ENCODE data around the gene BANP.
"Not testable (repeated sequence)": the region's sequence is repeated elsewhere in the genome, so short reads cannot be mapped to it uniquely, and the experiment has no call there.

Gene BANP

DNA sequence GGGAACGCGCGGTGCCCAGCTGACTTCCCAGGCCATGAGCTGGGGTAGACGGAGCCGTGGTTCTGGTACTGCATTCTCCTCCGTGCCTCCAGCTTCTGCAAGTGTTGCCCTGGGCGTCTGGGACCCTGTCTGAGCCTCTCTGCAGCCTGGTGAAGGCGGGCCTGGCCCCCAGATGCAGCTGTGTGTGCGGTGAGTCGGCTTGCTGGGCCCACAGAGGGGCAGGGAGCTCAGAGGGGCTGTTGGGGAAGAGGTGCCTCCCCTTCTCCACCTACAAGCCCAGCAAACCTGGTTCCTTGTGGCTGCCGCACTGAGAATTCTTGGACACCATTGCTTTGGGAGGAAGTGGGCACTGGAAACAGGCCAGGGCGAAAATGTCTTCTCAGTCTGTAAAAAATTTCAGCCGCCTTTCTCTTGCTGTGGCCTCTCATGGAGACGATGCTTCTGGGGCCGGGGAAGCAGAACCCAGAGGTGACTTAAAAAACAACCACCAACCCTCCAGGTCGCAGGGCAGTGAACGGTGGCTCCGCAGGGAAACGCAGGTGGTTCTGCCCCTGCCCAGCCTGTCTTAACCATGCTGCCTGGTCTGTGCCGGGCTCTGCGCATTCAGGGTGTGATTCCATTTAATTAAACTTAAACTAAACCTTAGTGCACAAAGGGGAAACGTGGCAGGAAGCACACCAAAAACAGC lies 163.5 kb downstream of the BANP start:
- not testable (repeated sequence) for H3K4me1 ChIP-seq (ENCODE audit: control insufficient read depth, low read depth, low read length); H3K36me3 ChIP-seq (ENCODE audit: control insufficient read depth, insufficient read depth, low read length); H3K23ac ChIP-seq (ENCODE audit: low read length); H3K79me2 ChIP-seq (ENCODE audit: control insufficient read depth, insufficient read depth, low read length); H3K27ac ChIP-seq (ENCODE audit: low read depth, low read length); H3K79me1 ChIP-seq (ENCODE audit: low read length); H3K18ac ChIP-seq (ENCODE audit: low read length); H2BK5ac ChIP-seq (ENCODE audit: low read length); H2BK15ac ChIP-seq (replicated peaks; ENCODE audit: low read depth); H3K4ac ChIP-seq (ENCODE audit: low read depth, low read length); H2AK5ac ChIP-seq (ENCODE audit: low read length); H4K8ac ChIP-seq (ENCODE audit: low read depth, low read length); H3K56ac ChIP-seq (ENCODE audit: low read length); H3K4me3 ChIP-seq (ENCODE audit: low read length); H2BK120ac ChIP-seq (ENCODE audit: low read depth, low read length); H3K27me3 ChIP-seq (ENCODE audit: insufficient read depth, low read length, poor library complexity); DNase-seq; H3K9ac ChIP-seq (ENCODE audit: low read length); H4K5ac ChIP-seq (ENCODE audit: low read length); H3K4me2 ChIP-seq (ENCODE audit: low read length)
- WGBS (ENCODE audit: extremely low coverage, insufficient coverage, low lambda C conversion rate), result no CpG with 5 or more reads among the region's 22 CpGs

GRCh38 chr16:88116121-88116520 lies 164.9 kb downstream of the BANP start:
- no peaks in the 10 kb centered on the region for H3K36me3 ChIP-seq (ENCODE audit: control insufficient read depth, insufficient read depth, low read length)
- no peak for DNase-seq
- no peaks in the 10 kb centered on the region for H3K79me2 ChIP-seq (ENCODE audit: control insufficient read depth, insufficient read depth, low read length)
- no peak overlapping the region for H3K56ac ChIP-seq (ENCODE audit: low read length)
- H3K4me3 ChIP-seq (ENCODE audit: low read length), result no peak overlapping the region
- no peaks in the 10 kb centered on the region for H3K79me1 ChIP-seq (ENCODE audit: low read length)
- no peak overlapping the region for H3K4me2 ChIP-seq (ENCODE audit: low read length)
- H4K8ac ChIP-seq (ENCODE audit: low read depth, low read length), result no peak overlapping the region
- H2BK120ac ChIP-seq (ENCODE audit: low read depth, low read length), result no peak overlapping the region
- H2BK15ac ChIP-seq (replicated peaks; ENCODE audit: low read depth), result no peak overlapping the region
- no peaks in the 10 kb centered on the region for H3K27me3 ChIP-seq (ENCODE audit: insufficient read depth, low read length, poor library complexity)
- H3K9ac ChIP-seq (ENCODE audit: low read length), result no peak overlapping the region
- no peak overlapping the region for H3K23ac ChIP-seq (ENCODE audit: low read length)
- H2AK5ac ChIP-seq (ENCODE audit: low read length), result no peak overlapping the region
- H3K4me1 ChIP-seq (ENCODE audit: control insufficient read depth, low read depth, low read length), result no peaks in the 10 kb centered on the region
- no peak overlapping the region for H2BK5ac ChIP-seq (ENCODE audit: low read length)
- no peak overlapping the region for H4K5ac ChIP-seq (ENCODE audit: low read length)
- H3K27ac ChIP-seq (ENCODE audit: low read depth, low read length), result no peak overlapping the region
- WGBS (ENCODE audit: extremely low coverage, insufficient coverage, low lambda C conversion rate), result no CpG with 5 or more reads among the region's 13 CpGs
- H3K18ac ChIP-seq (ENCODE audit: low read length), result no peak overlapping the region
- H3K4ac ChIP-seq (ENCODE audit: low read depth, low read length), result no peak overlapping the region

DNA sequence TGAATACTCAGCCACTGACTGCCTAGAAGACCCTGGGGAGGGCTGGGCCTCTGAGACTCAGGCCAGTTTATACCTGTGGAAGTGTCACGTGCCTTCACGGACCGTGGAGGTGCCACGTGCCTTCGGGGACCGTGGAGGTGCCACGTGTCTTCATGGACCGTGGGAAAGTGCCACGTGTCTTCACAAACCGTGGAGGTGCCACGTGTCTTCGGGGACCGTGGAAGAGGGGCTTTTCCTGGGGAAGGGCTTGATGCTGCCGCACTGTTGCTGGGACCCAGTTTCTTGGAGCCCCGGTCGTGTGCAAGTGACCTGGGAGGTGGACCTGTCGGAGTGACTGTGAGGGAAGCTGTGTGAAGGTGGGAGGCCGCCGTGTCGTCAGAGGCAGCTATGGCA lies 166.2 kb downstream of the BANP start:
- H4K8ac ChIP-seq (ENCODE audit: low read depth, low read length), result no peak overlapping the region
- H3K79me2 ChIP-seq (ENCODE audit: control insufficient read depth, insufficient read depth, low read length), result no peaks in the 10 kb centered on the region
- no peak overlapping the region for H3K23ac ChIP-seq (ENCODE audit: low read length)
- no peak overlapping the region for H3K27ac ChIP-seq (ENCODE audit: low read depth, low read length)
- no peak overlapping the region for H3K18ac ChIP-seq (ENCODE audit: low read length)
- no peak overlapping the region for H3K4ac ChIP-seq (ENCODE audit: low read depth, low read length)
- H3K36me3 ChIP-seq (ENCODE audit: control insufficient read depth, insufficient read depth, low read length), result no peaks in the 10 kb centered on the region
- H2BK15ac ChIP-seq (replicated peaks; ENCODE audit: low read depth), result no peak overlapping the region
- H3K4me1 ChIP-seq (ENCODE audit: control insufficient read depth, low read depth, low read length), result no peaks in the 10 kb centered on the region
- H3K27me3 ChIP-seq (ENCODE audit: insufficient read depth, low read length, poor library complexity), result no peaks in the 10 kb centered on the region
- H3K4me2 ChIP-seq (ENCODE audit: low read length), result no peak overlapping the region
- no peak for DNase-seq
- H2AK5ac ChIP-seq (ENCODE audit: low read length), result no peak overlapping the region
- no peaks in the 10 kb centered on the region for H3K79me1 ChIP-seq (ENCODE audit: low read length)
- no peak overlapping the region for H2BK5ac ChIP-seq (ENCODE audit: low read length)
- no peak overlapping the region for H3K9ac ChIP-seq (ENCODE audit: low read length)
- no peak overlapping the region for H2BK120ac ChIP-seq (ENCODE audit: low read depth, low read length)
- H3K4me3 ChIP-seq (ENCODE audit: low read length), result no peak overlapping the region
- WGBS (ENCODE audit: extremely low coverage, insufficient coverage, low lambda C conversion rate), result no CpG with 5 or more reads among the region's 20 CpGs
- H3K56ac ChIP-seq (ENCODE audit: low read length), result no peak overlapping the region
- no peak overlapping the region for H4K5ac ChIP-seq (ENCODE audit: low read length)

DNA sequence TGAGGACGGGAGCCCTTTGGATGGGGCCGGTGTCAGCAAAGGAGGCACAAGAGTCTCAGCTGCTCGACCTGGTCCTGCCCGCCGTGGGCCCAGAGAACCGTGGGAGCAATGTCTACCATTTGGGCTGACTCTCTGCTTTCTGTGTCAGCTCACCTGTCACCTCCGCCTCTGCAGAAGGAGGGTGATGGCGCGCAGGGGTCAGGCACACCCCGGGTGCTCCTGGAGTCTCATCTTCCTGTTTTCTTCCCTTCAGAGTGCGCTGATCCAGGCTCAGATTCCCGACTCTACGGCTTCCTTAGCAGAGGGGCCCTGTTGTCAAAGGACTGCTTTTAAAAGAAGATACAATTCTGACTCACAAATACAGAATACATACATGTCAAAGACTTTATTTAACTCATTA lies 167.1 kb downstream of the BANP start:
- no CpG with 5 or more reads among the region's 13 CpGs for WGBS (ENCODE audit: extremely low coverage, insufficient coverage, low lambda C conversion rate)
- Histone ChIP-seq H2BK5ac (ENCODE audit: low read length) (no peak overlapping the region), H2AK5ac (ENCODE audit: low read length) (no peak overlapping the region), H3K27ac (ENCODE audit: low read depth, low read length) (no peak overlapping the region), H3K27me3 (ENCODE audit: insufficient read depth, low read length, poor library complexity) (no peaks in the 10 kb centered on the region), H3K9ac (ENCODE audit: low read length) (no peak overlapping the region), H3K4ac (ENCODE audit: low read depth, low read length) (no peak overlapping the region), H2BK120ac (ENCODE audit: low read depth, low read length) (no peak overlapping the region), H3K4me3 (ENCODE audit: low read length) (no peak overlapping the region), H3K23ac (ENCODE audit: low read length) (no peak overlapping the region), H3K4me1 (ENCODE audit: control insufficient read depth, low read depth, low read length) (no peaks in the 10 kb centered on the region), H4K5ac (ENCODE audit: low read length) (no peak overlapping the region), H3K36me3 (ENCODE audit: control insufficient read depth, insufficient read depth, low read length) (no peaks in the 10 kb centered on the region), H3K4me2 (ENCODE audit: low read length) (no peak overlapping the region), H2BK15ac (replicated peaks; ENCODE audit: low read depth) (no peak overlapping the region), H3K18ac (ENCODE audit: low read length) (no peak overlapping the region), H3K79me1 (ENCODE audit: low read length) (no peaks in the 10 kb centered on the region), H3K79me2 (ENCODE audit: control insufficient read depth, insufficient read depth, low read length) (no peaks in the 10 kb centered on the region), H3K56ac (ENCODE audit: low read length) (no peak overlapping the region), H4K8ac (ENCODE audit: low read depth, low read length) (no peak overlapping the region)
- peak; percentile 18 for DNase-seq

DNA sequence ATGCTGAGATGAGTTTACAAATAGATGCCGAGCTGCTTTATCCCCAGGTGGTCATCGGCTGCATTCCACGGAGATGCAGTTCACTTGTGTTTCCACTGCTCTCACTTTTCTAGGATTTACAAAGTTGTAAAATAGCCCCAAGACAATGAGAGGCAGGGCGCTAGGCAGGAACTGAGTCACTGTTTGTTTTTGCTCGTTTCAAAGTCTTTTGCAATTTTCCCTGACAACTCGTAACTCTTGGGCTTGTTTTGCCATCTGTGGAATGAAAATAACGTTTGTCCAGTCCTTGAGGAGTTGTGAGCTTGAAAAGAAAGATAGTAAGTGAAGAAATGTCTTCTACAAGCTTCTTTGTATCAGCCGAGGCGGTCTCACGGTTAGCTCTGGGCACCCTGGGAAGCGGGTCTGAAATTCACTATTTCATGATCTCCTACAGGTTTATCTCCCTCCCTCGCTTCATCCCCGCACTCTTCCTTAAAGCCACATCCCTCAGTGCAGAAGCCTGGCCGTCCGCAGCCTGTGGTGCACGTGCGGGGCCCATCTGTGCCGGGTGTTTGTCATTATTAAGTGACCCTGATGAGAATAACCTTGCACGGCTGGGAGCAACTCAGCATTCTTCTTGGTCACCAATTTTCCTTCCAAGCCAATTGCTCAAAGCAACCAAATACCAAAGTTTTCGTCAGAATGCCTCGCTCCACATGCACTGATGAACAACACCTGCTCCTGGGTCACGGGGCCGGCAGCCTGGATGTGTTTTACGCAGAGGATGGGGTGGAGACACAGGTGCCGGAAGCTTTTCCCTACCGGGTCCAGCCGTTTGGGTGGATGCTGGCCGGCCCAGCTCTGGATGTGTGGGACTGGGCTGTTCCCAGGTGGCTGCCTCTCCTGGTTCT lies 167.9 kb downstream of the BANP start:
- H3K4me3 ChIP-seq (ENCODE audit: low read length); H3K36me3 ChIP-seq (ENCODE audit: control insufficient read depth, insufficient read depth, low read length); H4K5ac ChIP-seq (ENCODE audit: low read length); H3K4me2 ChIP-seq (ENCODE audit: low read length); H3K18ac ChIP-seq (ENCODE audit: low read length); H3K79me2 ChIP-seq (ENCODE audit: control insufficient read depth, insufficient read depth, low read length); H3K79me1 ChIP-seq (ENCODE audit: low read length); H3K27me3 ChIP-seq (ENCODE audit: insufficient read depth, low read length, poor library complexity); H3K56ac ChIP-seq (ENCODE audit: low read length); H3K4ac ChIP-seq (ENCODE audit: low read depth, low read length); H2BK120ac ChIP-seq (ENCODE audit: low read depth, low read length); H2AK5ac ChIP-seq (ENCODE audit: low read length); H4K8ac ChIP-seq (ENCODE audit: low read depth, low read length); H3K9ac ChIP-seq (ENCODE audit: low read length); H2BK15ac ChIP-seq (replicated peaks; ENCODE audit: low read depth); H3K4me1 ChIP-seq (ENCODE audit: control insufficient read depth, low read depth, low read length); H2BK5ac ChIP-seq (ENCODE audit: low read length); H3K23ac ChIP-seq (ENCODE audit: low read length): not testable (repeated sequence)
- peak overlapping the region; percentile 38 for H3K27ac ChIP-seq (ENCODE audit: low read depth, low read length)
- WGBS (ENCODE audit: extremely low coverage, insufficient coverage, low lambda C conversion rate), result no CpG with 5 or more reads among the region's 28 CpGs
- DNase-seq, result peak; percentile 71

All from mesendoderm (in vitro differentiated cells).